ENCODE data around the gene FOXP1.

GRCh38 chr3:71446260-71446659 is 137.3 kb downstream of the FOXP1 start:
- no peak for TF ChIP-seq CTCF (IDR thresholded peaks at IDR 0.05)
- TF ChIP-seq EZH2phosphoT487 (IDR thresholded peaks at IDR 0.05) = no peak

Measured in neural progenitor cell (in vitro differentiated cells).